ENCODE results near the gene PPP4R4. TPM values are rescaled to one million over a fixed set of nuclear protein-coding genes. Genes with fewer than 3 reads are reported as not detected.

Gene PPP4R4
- total RNA-seq (2014; rRNA removed; shearing (Covaris generic)), result 0.36 and 0.39 TPM in 2 replicates

- peak; percentile 49 for DNase-seq (ENCODE audit: low read depth)
These were observed at the start of gene PPP4R4 for GRCh38 chr14:94173885-94174603. PPP4R4 (plus strand) TSS chr14:94174322; CDS start chr14:94174466, 144 bp downstream.

GRCh38 chr14:94124582-94125377, 49.3 kb upstream of the PPP4R4 start:
- DNase-seq (ENCODE audit: low read depth), result no peak

- no peak for DNase-seq (ENCODE audit: low read depth)
These were observed 48.3 kb upstream of the PPP4R4 start for GRCh38 chr14:94125659-94126418.

- no peak for DNase-seq (ENCODE audit: low read depth)
These were observed 47.8 kb upstream of the PPP4R4 start for GRCh38 chr14:94126419-94126677.

- DNase-seq (ENCODE audit: low read depth), result no peak
These were observed 47.3 kb upstream of the PPP4R4 start for GRCh38 chr14:94126800-94127199.

- DNase-seq (ENCODE audit: low read depth), result no peak
These were observed 46.8 kb upstream of the PPP4R4 start for GRCh38 chr14:94127330-94127729.

GRCh38 chr14:94128216-94128839, 45.8 kb upstream of the PPP4R4 start:
- DNase-seq (ENCODE audit: low read depth), result no peak

GRCh38 chr14:94129111-94129757, 44.9 kb upstream of the PPP4R4 start, which contains the start of gene IFI27L2:
IFI27L2 (minus strand) TSS chr14:94129604; CDS start chr14:94129564, 40 bp downstream.
- DNase-seq (ENCODE audit: low read depth), result peak; percentile 80

GRCh38 chr14:94129758-94130414, 44.2 kb upstream of the PPP4R4 start:
- DNase-seq (ENCODE audit: low read depth), result peak; percentile 57

GRCh38 chr14:94132285-94132887, 41.7 kb upstream of the PPP4R4 start:
- peak; percentile 63 for DNase-seq (ENCODE audit: low read depth)

- DNase-seq (ENCODE audit: low read depth), result no peak
These were observed 38.6 kb upstream of the PPP4R4 start for GRCh38 chr14:94135476-94135875.

GRCh38 chr14:94136575-94137331, 37.4 kb upstream of the PPP4R4 start:
- DNase-seq (ENCODE audit: low read depth), result peak; percentile 75

- DNase-seq (ENCODE audit: low read depth), result no peak
These were observed 35.9 kb upstream of the PPP4R4 start for GRCh38 chr14:94138251-94138650.

GRCh38 chr14:94139006-94139405, 35.1 kb upstream of the PPP4R4 start:
- no peak for DNase-seq (ENCODE audit: low read depth)

GRCh38 chr14:94139421-94139820, 34.7 kb upstream of the PPP4R4 start:
- no peak for DNase-seq (ENCODE audit: low read depth)

- no peak for DNase-seq (ENCODE audit: low read depth)
These were observed 31.9 kb upstream of the PPP4R4 start for GRCh38 chr14:94142247-94142646.

- no peak for DNase-seq (ENCODE audit: low read depth)
These were observed 31.3 kb upstream of the PPP4R4 start for GRCh38 chr14:94142836-94143235.

- DNase-seq (ENCODE audit: low read depth), result no peak
These were observed 30.9 kb upstream of the PPP4R4 start for GRCh38 chr14:94143239-94143638.

GRCh38 chr14:94143711-94144110, 30.4 kb upstream of the PPP4R4 start:
- no peak for DNase-seq (ENCODE audit: low read depth)

GRCh38 chr14:94144765-94145164, 29.4 kb upstream of the PPP4R4 start:
- no peak for DNase-seq (ENCODE audit: low read depth)
